HPDE6-E6E7 (cell line): ENCODE data around the gene DECR2.
A peak's percentile ranks its signal among the peaks of the same experiment; 100 is the strongest.
"Not testable (repeated sequence)": the region's sequence is repeated elsewhere in the genome, so short reads cannot be mapped to it uniquely, and the experiment has no call there.

Experiments used
- DNase-seq: peaks from one replicate; pipeline ENCODE4 v3.0.0; 2011; ENCODE audit warnings: missing footprints; ENCODE audit errors: extremely low spot score

Gene DECR2, protein sequence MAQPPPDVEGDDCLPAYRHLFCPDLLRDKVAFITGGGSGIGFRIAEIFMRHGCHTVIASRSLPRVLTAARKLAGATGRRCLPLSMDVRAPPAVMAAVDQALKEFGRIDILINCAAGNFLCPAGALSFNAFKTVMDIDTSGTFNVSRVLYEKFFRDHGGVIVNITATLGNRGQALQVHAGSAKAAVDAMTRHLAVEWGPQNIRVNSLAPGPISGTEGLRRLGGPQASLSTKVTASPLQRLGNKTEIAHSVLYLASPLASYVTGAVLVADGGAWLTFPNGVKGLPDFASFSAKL

DNA sequence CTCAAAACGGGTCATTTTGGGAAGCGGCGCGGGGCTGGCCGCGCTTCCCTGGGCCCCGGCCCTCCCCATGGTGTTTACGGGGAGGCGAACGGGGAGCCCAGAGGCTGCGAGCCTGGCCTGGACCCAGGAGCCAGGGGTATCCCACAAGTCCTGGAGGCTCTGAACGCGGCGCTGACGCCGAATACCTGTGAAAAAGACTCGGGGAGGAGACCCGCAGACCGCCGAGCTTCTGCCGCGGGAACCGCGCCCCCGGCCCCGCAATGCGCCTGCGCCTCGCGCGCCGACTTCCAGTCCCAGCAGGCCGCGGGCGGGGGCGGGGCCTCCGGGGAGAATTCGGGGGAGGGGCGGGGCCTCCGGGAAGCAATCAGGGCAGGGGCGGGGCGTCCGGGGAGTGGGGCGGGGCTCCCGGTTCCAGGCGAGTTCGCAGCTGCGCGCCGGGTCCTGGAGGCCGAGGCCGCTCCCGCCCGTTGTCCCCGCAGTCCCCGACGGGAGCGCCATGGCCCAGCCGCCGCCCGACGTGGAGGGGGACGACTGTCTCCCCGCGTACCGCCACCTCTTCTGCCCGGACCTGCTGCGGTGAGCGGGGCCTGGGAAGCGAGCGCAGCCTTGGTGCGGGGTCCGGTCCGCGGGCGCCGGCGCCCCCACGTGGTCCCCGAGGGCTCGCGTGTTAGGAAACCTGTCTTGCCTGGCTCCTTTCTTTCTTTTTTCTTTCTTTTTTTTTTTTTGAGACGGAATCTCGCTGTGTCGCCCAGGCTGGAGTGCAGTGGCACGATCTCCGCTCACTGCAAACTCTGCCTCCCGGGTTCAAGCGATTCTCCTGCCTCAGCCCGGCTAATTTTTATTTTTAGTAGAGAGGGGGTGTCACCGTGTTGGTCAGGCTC is at the start of gene DECR2:
Gene DECR2, plus strand, starts transcription at position 418 of the 881 bp plus-strand sequence. Its CDS starts 79 bp downstream, at position 497.
- peak; percentile 66 for DNase-seq

DNA sequence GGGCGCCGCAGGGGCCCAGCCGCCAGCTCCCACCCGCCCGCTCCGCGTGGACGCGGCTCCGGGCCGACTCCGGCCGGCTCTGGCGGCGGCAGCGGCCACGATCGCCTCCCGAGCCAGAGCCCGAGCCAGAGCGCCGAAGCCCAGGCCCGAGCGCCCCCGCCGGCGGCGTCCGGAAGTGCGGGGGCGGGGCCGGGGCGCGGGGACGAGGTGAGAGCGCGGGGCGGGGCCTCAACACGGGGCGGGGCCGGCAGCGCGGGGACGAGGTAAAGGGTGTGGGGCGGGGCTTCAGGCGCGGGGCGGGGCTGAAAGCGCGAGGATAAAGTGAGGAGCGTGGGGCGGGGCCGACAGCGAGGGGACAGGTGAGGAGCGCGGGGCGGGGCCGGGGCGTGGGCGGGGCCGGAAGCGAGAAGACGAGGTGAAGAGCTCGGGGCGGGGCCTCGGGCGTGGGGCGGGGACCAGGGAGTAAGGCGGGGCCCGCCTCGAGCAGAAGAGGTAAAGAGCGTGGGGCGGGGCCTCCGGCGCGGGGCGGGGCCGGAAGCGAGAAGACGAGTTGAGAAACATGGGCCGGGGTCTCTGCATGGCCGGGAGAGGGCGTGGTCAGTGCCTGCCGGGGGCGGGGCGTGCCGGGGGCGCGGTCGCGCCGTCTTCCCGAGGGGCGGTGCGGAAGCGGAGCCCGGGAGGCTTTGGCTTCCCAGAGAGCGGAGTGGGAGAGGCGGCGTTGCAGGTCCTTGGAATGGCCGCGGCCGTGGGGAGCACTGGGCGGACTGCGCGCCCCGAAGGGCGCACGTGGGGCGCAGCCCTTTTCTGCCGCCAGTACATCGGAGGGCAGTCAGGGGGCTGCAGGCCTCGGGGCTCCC is 48.9 kb upstream of the DECR2 start, which contains the start of gene AXIN1:
Gene AXIN1, minus strand, starts transcription at position 177 of the 857 bp plus-strand sequence. CDS start 5,698 bp downstream, outside the sequence.
- peak; percentile 60 for DNase-seq

DNA sequence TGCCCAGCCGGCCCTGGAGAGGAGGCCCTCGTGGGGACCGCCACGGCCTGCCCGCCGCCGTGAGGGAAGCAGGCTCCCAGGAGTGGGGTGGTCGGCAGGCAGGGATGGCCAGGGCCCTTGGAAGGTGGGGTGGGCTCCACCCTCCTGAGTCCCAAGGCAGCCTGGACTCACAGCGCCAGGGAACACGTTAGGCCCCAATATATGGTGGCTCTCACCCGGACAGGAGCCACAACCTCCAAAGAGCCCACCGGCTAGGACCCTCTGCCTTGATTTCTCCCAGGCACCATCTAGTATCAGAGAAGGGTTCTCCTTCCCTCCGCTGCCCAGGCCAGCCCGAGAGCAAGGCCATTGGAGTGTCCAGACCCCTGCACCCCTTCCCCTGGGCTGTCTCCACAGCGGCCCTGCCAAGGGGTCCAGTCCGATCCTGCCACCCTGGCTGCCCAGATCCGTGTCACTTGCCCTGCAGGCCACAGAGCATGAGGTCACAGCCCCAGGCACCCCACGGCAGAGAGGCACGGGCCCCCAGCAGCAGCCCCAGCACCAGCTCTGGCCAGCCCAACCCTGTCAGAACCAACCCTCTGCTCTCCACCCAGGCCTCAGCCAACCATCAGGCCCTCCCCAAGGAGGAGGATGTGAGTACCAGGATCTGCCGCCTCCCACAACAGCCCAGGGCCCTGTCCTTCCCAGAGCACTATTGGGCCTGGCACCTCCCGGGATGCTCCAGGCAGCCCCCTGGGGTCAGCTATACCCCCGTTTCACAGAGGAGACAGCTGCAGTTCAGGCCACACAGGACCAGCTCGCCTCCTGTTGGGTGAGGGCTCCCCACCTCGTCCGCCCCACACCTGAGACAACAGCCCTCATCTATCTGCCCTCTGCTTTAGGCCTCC is 48.0 kb upstream of the DECR2 start:
- peak; percentile 32 for DNase-seq

DNA sequence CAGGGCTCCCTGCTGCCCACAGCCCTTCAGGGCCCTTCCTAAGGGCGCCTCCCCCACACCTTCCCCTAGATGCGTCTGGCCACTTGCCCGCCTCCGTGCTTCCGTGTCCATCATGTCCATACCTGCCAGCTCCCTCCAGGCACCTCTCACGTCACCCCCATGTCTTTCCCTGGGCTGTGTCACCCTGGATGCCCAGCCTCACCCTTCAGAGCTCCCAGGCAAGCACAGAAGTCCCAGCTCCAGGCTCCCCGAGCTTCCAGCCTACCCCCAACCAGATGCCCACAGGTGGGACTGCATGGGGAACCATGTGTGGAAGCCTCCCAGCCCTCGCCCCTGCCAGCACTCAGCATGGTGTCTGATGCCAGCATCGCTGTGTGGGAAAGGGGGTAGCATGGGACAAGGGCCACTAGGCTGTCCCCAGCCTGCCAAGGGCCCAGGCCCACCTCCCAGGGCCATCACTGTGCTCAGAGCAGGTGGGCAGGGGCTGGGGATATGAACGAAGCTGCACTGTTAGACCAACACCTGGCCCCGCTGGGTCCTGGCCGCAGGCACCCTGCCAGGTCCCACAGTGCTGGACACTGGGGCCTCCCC is 47.3 kb upstream of the DECR2 start:
- peak; percentile 91 for DNase-seq

DNA sequence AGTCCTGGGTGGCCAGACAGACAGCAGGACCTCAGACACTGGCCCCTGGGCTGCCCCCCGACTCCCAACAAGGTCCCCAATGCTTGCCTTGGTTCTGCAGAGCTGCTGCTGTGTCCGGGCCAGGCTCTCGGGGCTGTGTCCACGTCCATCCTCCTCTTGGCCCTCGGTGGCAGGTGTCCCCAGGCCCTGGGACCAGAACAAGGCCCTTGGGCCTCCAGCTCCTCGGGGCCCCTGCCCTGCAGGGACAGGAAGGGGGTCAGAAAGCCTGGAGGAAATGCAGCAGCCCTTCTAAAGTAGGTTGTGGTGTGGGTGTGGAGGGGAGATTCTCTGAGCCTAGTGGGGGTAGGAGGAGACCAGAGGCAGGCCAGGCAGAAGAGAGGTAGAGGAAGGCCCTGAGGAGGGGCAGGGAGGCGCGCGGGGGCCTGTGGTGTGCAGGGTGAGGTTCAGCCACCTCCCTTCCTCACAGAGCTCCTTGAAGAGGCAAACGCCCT is 46.7 kb upstream of the DECR2 start:
- DNase-seq: no peak

DNA sequence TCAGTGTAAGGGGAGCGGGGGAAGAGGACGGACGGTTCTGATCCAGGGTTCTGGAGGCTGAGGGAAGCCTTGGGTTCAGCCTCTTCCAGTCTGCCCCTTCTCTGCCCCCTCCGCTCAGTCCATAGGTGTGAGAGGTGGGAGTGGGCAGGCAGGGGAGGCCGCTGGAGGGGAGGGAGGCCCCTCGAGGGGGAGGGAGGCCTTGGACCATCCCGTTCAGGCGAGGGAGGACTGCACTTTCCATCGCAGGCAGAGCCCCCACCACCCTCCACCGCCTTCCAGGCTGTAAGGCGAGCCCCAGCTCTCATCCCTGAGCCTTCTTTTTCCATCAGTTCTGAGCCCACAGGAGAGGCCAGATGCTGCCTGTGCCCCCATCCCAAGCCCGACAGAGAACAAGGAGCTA is 44.9 kb upstream of the DECR2 start:
- no peak for DNase-seq

DNA sequence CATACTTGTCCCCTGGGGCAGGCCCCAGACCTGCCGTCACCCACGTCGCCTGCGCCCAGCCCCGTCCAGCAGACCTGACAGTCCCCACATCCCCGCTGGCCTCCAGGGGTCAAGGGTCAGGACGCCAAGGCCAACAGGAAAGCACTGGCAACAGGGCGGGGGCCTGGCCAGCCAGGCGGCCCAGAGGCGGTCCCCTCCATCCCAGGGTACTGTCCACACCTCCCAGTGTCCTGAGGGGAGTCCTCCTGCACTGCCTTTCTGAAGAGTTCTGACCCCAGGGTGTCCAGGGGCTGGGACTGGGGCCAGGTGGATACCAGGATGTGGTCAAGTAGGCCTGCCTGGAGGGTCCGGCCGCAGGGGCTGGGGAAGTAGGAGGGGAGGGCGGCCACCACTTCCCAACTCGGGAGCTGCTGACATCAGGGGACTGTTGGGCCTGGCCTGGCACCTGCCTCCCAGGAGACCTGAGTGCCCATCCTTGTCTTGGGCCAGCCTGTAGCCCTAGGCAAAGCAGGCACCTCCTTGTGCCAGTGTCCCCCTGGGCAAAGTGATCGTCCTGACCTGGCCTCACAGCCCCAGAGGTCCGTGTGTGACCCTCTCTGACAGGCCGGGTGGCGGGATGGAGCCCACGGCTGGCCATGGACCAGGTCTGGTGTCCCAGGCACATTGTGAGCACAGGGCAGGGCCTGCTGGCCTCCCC is 42.5 kb upstream of the DECR2 start:
- DNase-seq: no peak

DNA sequence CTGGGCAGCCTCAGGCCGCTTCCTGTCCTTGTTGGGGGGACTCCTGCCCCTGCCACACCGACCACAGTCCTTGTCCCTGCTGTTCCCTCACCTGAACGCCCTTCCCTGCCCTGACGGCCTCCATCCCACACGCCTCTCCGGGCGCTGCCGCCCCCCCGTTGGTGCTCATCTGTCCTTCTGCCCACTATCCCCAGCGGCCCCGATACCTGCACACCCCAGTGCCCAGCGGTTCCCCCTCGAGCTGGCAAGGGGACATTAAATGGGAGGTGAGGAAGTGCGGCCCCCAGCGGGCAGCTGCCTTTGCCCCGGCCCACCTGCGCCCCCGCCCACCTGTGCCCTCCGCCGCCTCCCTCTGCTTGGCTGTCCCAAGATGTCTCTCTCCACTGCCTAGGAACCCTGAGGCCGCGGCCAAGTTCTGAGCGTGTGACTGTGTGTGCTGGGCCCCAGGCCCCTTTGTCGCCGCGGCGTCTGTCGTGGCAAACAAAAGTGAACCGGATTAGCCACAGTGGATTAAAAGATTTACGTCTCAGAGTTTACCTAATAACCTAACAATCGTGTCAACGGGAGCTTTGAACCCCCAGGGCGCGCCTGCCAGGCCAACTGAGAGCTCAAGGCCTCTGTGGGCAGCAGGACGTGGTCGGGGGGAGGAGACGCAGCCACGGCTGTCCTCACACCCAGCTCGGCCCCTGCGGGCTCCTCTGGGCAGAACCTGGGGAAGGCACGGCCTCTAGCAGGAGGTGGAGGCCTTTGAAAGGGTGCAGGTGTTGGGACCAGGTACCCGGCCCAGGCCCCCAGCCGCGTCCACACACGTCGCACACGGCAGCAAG is 41.6 kb upstream of the DECR2 start:
- no peak for DNase-seq

DNA sequence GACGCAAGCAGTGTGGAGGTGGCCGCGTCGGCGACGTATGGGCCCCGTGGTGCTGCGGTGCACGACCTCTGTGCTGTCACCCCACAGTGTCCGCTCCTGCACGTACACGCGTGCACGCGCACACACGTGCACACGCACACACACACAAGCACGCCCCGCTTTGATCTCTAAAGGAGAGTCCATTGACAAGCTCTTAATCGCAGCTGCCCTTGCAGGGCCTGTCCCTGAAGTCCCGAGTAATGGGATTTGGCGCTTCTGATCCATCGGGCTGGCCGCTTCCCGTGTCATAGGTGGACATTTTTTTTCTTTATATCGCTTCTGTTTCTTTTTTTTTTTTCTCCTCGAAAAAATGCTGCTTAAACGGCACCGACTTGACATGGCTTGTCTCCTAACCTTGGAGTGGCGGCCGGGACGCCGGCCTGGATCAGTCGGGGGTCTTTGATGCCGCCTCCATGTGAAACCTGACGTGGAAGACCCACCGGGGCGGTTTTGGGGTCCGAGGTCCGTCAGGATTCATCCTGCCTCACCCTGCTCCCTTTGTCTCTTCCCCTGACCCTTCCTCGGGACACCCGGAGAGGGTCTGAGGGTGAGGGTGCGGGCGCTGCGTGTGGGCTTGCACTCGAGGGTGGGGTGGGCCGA is 40.9 kb upstream of the DECR2 start:
- no peak for DNase-seq

DNA sequence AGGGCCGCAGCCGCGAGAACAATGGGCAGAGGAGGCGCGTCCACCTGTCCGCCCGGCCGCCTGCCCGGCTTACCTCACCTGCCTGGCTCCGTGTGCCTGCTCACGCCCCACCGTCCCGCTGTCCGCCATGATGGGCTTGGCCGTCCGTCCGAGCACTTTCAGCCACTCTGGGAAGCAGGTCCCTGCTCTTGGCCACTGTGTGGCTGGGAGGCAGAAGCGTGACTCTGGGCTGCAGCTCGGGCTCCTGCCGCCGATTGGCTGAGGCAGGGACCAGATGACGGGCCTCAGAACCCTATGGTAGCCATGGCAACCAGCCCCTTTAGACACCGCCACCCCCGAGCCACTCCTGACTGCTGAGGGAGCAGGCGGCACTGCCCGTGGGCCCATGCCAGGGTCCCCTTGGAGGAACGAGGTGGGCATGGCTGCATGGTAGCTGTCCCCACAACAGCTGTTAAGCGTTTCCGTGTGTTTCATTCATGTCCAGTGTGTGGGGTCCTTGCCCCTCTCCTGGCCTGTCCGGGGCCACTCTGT is 40.3 kb upstream of the DECR2 start:
- DNase-seq: no peak

DNA sequence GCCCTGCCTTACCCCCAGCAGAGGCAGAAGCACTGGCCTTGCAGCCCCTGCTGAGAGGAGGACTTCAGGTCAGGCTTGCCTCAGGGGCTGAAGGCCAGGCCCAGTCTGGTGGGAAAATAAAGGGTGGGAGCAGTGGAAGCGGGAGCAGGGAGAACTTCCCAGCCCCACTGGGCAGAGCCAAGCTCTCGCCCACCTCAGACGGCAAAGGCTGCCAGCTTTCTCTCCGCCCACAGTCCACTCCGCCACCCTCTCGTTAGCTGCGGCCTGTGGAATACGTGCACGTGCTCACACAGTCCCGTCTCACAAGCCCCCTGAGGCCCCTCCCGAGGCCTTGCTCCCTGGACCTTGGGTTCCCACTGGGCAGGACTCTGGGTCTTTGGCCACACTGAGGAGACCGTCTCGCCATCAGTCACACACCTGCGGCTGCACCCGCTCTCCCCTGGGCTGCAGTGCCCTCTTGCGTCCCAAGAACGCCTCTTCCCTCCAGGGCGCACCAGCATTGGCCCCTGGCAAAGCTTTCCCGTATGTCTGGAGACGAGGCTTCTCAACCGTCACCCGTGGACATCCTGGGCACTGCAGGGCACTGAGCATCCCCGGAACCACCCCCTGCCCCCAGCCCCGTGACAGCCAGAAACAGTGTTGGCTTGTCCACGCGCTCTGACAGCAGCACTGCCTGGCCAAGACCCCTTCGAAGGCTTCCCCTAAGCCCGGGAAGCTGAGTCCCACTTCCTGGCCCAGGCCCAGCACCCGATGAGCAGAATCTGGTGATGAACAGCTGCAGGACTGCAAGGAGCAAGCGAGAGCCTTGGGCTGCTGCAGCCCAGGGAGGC is 39.6 kb upstream of the DECR2 start:
- peak; percentile 82 for DNase-seq

DNA sequence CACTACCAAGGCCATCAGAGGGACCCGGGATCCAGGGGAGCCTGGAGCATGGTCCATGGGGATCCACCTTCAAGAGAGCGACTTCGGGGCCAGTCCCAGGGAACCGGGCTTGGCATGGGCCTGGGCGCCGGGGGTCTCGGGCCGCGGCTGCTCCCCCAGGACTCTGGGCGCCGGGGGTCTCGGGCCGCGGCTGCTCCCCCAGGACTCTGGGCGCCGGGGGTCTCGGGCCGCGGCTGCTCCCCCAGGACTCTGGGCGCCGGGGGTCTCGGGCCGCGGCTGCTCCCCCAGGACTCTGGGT is 39.0 kb upstream of the DECR2 start:
- DNase-seq: not testable (repeated sequence)

DNA sequence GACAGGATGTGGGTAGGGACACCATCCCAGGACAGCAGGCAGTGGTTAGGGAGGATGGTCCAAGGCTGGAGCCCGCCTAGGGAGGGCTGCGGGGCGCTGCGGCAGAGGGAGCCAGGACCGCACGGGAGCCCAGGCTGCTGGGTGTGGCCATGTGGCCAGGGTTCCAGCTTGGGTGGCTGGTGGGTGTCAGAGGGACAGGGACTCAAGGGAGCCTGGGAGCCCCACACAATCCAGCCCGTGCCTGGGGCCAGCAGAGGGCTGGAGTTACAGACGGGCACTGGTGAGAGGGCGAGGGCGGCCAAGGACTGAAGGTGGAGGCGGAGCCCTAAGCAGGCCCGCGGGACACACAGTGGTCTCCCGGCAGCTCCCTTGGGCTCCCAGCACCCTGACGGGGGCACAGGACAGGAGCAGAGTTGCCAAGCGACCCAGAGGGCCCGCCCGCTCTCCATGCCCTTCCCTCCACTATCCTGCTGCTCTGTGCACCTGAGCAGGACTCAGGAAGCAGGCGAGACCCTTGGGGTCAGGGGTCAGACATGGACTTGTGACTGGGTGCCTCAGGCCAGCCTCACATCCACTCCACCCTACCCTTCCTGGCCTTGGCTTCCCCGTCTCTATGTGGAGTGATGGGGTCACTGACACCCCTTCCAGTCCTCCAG is 38.4 kb upstream of the DECR2 start:
- no peak for DNase-seq

DNA sequence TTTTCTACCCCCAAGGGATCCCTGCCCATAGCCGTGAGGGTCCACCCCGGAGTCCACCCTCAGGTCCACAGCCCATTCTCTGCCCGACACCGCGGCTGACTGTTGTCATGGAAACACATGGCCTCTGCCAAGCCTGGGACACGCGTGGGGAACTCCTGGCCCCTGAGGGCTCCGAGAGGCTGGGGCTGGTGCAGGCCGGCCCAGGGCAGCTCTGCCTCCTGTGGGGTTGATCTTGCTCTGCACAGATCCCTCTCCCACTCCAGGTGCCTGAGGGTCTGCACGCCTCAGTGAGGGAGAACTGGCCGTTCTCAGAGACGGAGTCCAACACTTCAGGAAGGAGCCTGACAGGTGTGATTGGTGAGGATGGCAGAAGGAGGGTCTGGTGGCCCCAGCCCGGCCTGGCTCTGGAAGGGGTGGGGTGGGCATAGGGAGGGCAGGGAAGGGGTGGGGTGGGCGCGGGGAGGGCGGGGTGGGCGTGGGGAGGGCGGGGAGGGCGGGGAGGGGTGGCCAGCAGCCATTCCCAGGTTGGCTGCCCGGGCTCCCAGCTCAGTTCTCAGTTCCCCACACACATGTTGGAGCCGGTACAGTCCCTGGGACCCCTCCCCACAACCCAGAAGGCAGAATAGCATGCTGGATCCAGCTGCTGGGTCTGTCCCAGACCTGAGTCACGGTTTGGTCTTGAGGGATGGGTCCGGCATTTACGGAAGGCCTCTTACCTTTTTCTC is 37.8 kb upstream of the DECR2 start:
- no peak for DNase-seq

DNA sequence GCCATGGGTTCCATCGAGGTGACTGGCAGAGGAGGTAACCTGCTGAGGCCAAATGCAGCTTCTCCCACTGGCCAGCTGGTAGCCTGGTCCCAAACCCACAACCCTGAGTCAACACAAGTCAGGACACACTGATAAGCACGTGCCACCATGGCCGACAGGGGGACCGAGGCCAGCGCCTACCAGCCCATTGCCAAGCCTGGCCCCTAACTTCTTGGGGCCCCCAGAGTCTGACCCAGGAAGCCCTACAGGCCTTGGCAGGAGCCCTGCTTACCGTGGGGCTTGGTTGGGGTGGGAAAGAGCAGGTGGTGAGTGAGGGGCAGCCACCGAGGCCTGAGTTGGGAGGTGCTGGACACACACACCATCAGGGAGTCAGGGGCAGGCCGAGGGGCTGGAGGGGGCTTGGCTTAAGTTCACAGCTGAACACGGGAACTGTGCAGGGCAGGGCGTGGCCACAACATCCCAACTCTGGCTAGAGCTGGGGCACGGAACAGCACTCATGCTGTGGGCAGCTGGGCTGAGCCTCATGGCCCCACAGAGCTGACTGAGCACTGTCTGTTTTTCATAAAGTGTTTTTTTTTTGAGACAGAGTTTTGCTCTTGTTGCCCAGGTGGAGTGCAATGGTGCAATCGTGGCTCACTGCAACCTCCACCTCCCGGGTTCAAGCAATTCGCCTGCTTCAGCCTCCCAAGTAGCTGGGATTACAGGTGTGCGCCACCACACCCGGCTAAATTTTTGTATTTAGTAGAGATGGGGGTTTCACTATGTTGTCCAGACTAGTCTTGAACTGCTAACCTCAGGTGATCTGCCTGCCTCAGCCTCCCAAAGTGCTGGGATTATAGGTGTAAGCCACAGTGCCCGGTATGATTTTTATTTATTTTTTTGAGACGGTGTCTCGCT is 36.8 kb upstream of the DECR2 start:
- no peak for DNase-seq
